ENCODE results near the gene SEBOX.

DNA sequence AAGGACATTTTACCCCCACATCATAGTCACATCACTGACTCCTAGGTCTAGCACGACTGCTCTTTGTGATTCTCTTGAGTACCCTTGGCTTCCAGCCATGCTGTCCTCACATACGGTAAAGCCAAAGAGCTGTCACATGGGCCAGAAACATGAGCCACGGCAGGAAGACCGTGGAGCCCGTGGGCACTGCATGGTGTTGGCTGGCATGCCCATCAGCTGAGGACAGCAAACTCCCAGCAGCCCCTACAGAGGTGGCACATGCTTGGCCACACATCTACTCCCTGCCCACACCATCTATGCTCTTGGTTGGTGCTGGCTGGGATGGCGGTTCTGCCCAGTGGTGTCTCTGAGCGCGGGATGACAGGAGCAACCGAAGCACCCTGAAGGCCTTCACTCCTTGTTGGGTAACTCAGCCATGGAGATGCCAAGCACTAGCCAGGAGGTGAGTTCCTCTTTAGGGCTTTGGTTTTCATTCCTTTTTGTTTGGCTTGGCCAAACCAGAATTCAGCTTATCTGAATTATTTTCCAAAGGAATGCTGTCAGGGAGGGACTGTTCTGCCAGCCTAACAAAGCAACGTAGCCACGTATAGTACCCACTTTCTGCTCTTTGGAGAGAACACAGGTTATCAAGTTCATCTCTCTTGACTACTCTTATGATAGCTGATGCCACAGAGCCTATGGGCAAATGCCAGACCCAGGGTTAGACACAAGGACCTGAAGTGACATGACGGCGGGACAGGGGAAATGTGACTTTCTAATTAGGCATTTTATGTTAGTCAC, 19.4 kb downstream of the SEBOX start:
- TF ChIP-seq, protein P1, sequence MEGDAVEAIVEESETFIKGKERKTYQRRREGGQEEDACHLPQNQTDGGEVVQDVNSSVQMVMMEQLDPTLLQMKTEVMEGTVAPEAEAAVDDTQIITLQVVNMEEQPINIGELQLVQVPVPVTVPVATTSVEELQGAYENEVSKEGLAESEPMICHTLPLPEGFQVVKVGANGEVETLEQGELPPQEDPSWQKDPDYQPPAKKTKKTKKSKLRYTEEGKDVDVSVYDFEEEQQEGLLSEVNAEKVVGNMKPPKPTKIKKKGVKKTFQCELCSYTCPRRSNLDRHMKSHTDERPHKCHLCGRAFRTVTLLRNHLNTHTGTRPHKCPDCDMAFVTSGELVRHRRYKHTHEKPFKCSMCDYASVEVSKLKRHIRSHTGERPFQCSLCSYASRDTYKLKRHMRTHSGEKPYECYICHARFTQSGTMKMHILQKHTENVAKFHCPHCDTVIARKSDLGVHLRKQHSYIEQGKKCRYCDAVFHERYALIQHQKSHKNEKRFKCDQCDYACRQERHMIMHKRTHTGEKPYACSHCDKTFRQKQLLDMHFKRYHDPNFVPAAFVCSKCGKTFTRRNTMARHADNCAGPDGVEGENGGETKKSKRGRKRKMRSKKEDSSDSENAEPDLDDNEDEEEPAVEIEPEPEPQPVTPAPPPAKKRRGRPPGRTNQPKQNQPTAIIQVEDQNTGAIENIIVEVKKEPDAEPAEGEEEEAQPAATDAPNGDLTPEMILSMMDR (IDR thresholded peaks at IDR 0.05), result no peak
- TF ChIP-seq EP300 (IDR thresholded peaks at IDR 0.05) (no peak), POLR2A (IDR thresholded peaks at IDR 0.05) (no peak)

Measured in upper lobe of left lung (tissue), 4 donors.